HepG2 (cell line): ENCODE measurements around the gene PPP1R1B. TPM values are rescaled to one million over a fixed set of nuclear protein-coding genes. Genes with fewer than 3 reads are reported as not detected.

Experiments used
- AHDC1 ChIP-seq: sonication (generic); formaldehyde crosslinking; IDR thresholded peaks from 2 replicates; pipeline ENCODE4 v1.5.1; 2020; ENCODE audit warnings: mild to moderate bottlenecking, missing genetic modification reagents, borderline replicate concordance
- ETV6 ChIP-seq: sonication (generic); formaldehyde crosslinking; conservative IDR thresholded peaks from 2 replicates; pipeline ENCODE4 v1.4.0; 2020; ENCODE audit warnings: missing genetic modification reagents
- FOXA1 ChIP-seq, 2 experiments: fragments of 450-650 bp in 1 of 2; sonication (generic) in 1 of 2; formaldehyde crosslinking in 1 of 2; IDR thresholded peaks; 2 replicates each; pipeline versions ENCODE4 v1.4.0 to v1.6.1; 2016 to 2020; ENCODE audit warnings: missing genetic modification reagents in 1 of 2
- MAFK ChIP-seq, 2 experiments: IDR thresholded peaks in 1 of 2; conservative IDR thresholded peaks in 1 of 2; 2 replicates each; pipeline ENCODE4 v1.6.1; 2011; ENCODE audit warnings: improper control_type of control experiment in 2 of 2, low read length in 2 of 2
- PLRG1 ChIP-seq: fragments of 450-650 bp; conservative IDR thresholded peaks from 2 replicates; pipeline ENCODE4 v1.6.1; 2016
- SAFB2 ChIP-seq: sonication (generic); formaldehyde crosslinking; IDR thresholded peaks from 2 replicates; pipeline ENCODE4 v1.5.1; 2020; ENCODE audit warnings: missing genetic modification reagents, low read depth, mild to moderate bottlenecking, borderline replicate concordance
- TAF15 ChIP-seq: fragments of 200-400 bp; formaldehyde crosslinking; IDR thresholded peaks from one replicate; pipeline ENCODE4 v1.6.1; 2018; ENCODE audit warnings: mild to moderate bottlenecking, low read depth, low read length; ENCODE audit not compliant: poor library complexity, severe bottlenecking
- TBP ChIP-seq: sonication (generic); formaldehyde crosslinking; IDR thresholded peaks from 2 replicates; pipeline ENCODE4 v1.5.0; 2020; ENCODE audit warnings: missing genetic modification reagents
- TBX2 ChIP-seq: sonication (generic); formaldehyde crosslinking; IDR thresholded peaks from 2 replicates; pipeline ENCODE4 v1.5.0; 2020; ENCODE audit warnings: missing genetic modification reagents, mild to moderate bottlenecking, borderline replicate concordance
- ZNF136 ChIP-seq: sonication (generic); formaldehyde crosslinking; IDR thresholded peaks from 2 replicates; pipeline ENCODE4 v1.8.1; 2022; ENCODE audit warnings: low read depth, mild to moderate bottlenecking, moderate library complexity, missing genetic modification reagents
- ZNF382 ChIP-seq: sonication (generic); formaldehyde crosslinking; IDR thresholded peaks from 2 replicates; pipeline ENCODE4 v1.5.0; 2020; ENCODE audit warnings: missing genetic modification reagents, mild to moderate bottlenecking, borderline replicate concordance
- ZNF574 ChIP-seq: sonication (generic); formaldehyde crosslinking; IDR thresholded peaks from 2 replicates; pipeline ENCODE4 v1.4.0; 2020; ENCODE audit warnings: missing genetic modification reagents
- ZNF580 ChIP-seq: IDR thresholded peaks from 2 replicates; pipeline ENCODE4 v1.6.1; 2016; ENCODE audit warnings: low read depth, borderline replicate concordance
- polyA plus RNA-seq, 8 experiments: library from polyadenylated mRNA; depleted of rRNA in 3 of 8; stranded (reverse) in 7 of 8; unstranded in 1 of 8; fragments of >200 nt; fragmentation: Illumina TruSeq in 4 of 8; extraction: Trizol in 4 of 8; gene quantifications; 2 replicates each; pipeline versions ENCODE4 v1.2.1 to v1.2.3, GENCODE V29; 2011 to 2016; ENCODE audit warnings: low read depth in 4 of 8, missing spikeins in 1 of 8, mixed read lengths in 1 of 8; ENCODE audit not compliant: insufficient read depth in 1 of 8
- total RNA-seq, 5 experiments: library from RNA; depleted of rRNA; stranded (reverse); fragments of >200 nt; fragmentation: Illumina TruSeq; extraction: Trizol; gene quantifications; 2 replicates each; pipeline ENCODE4 v1.2.3, GENCODE V29; 2016; ENCODE audit warnings: low read depth in 1 of 5

Gene PPP1R1B
- total and polyA plus RNA-seq, 2 of the 13 experiments (the other 11 are each of a cell fraction or from before 2014, with no cell fraction given), result 0.08 TPM; not detected in 1

- TF ChIP-seq AHDC1 (CRISPR knock-in tag), result no peak
- TF ChIP-seq ZNF382 (CRISPR knock-in tag), result no peak
- TF ChIP-seq ZNF580 (CRISPR knock-in tag), result peak; percentile 82; the same call in 1 of the 2 replicates
- TF ChIP-seq FOXA1 (IDR thresholded peaks at IDR 0.05), result no peak
- TF ChIP-seq FOXA1 (CRISPR knock-in tag; IDR thresholded peaks at IDR 0.05), result 0 out of 2 replicates have a peak, but pooled peaks have one; percentile 18
- peak; percentile 75 for TF ChIP-seq ZNF574 (CRISPR knock-in tag)
- no peak for TF ChIP-seq PLRG1
- TF ChIP-seq MAFK (conservative IDR thresholded peaks at IDR 0.05 in 1 of 2, IDR thresholded peaks at IDR 0.05 in 1 of 2; ENCODE audit: low read length in 2 of 2), result no peak
- peak; percentile 69; the same call in 1 of the 2 replicates for TF ChIP-seq ZNF136 (CRISPR knock-in tag)
- no peak for TF ChIP-seq TBP (CRISPR knock-in tag)
- TF ChIP-seq ETV6 (CRISPR knock-in tag), result peak; percentile 83; the same call in 1 of the 2 replicates
- peak; percentile 80; the same call in 1 of the 2 replicates for TF ChIP-seq SAFB2
- peak; percentile 77 for TF ChIP-seq TBX2 (CRISPR knock-in tag)
- peak; percentile 29 for TF ChIP-seq TAF15
Observed at GRCh38 chr17:39667945-39668924, 41.5 kb downstream of the PPP1R1B start, which contains the start of gene PNMT (continued).
